NK-92 (cell line): Measurements from ENCODE around the gene MRPS27.

Experiments used
- DNase-seq: peaks from one replicate; lab custom pipeline; 2025; ENCODE audit not compliant: unreplicated experiment; lab: John Stamatoyannopoulos, UW

MRPS27 gene

GRCh38 chr5:72266862-72267261 is 53.2 kb downstream of the MRPS27 start:
- no peak for DNase-seq

- DNase-seq = no peak
Measured at GRCh38 chr5:72265032-72265877, 54.8 kb downstream of the MRPS27 start.

- DNase-seq = no peak
Measured at GRCh38 chr5:72256536-72256935, 63.5 kb downstream of the MRPS27 start.

- DNase-seq = no peak
Measured at GRCh38 chr5:72255670-72256069, 64.4 kb downstream of the MRPS27 start.

- DNase-seq = no peak
Measured at GRCh38 chr5:72255237-72255636, 64.8 kb downstream of the MRPS27 start.

GRCh38 chr5:72252574-72253155 is 67.4 kb downstream of the MRPS27 start:
- no peak for DNase-seq

GRCh38 chr5:72252008-72252407 is 68.0 kb downstream of the MRPS27 start:
- DNase-seq = no peak

- DNase-seq = no peak
Measured at GRCh38 chr5:72251386-72251785, 68.7 kb downstream of the MRPS27 start.

- DNase-seq = no peak
Measured at GRCh38 chr5:72248410-72248981, 71.5 kb downstream of the MRPS27 start.

GRCh38 chr5:72246954-72247442 is 73.0 kb downstream of the MRPS27 start:
- no peak for DNase-seq

GRCh38 chr5:72245951-72246532 is 74.0 kb downstream of the MRPS27 start:
- no peak for DNase-seq

- no peak for DNase-seq
Measured at GRCh38 chr5:72245546-72245945, 74.5 kb downstream of the MRPS27 start.

GRCh38 chr5:72244862-72245371 is 75.1 kb downstream of the MRPS27 start:
- no peak for DNase-seq

GRCh38 chr5:72243706-72244105 is 76.3 kb downstream of the MRPS27 start:
- no peak for DNase-seq

- DNase-seq = no peak
Measured at GRCh38 chr5:72242796-72243475, 77.1 kb downstream of the MRPS27 start.

- DNase-seq = no peak
Measured at GRCh38 chr5:72241346-72242003, 78.6 kb downstream of the MRPS27 start.

- DNase-seq = no peak
Measured at GRCh38 chr5:72238712-72239445, 81.2 kb downstream of the MRPS27 start.

- DNase-seq = no peak
Measured at GRCh38 chr5:72237879-72238278, 82.2 kb downstream of the MRPS27 start.

- no peak for DNase-seq
Measured at GRCh38 chr5:72237415-72237814, 82.6 kb downstream of the MRPS27 start.

- DNase-seq = no peak
Measured at GRCh38 chr5:72235725-72236124, 84.3 kb downstream of the MRPS27 start.
